Measurements from ENCODE around the gene MAML2.

The MAML2 gene

DNA sequence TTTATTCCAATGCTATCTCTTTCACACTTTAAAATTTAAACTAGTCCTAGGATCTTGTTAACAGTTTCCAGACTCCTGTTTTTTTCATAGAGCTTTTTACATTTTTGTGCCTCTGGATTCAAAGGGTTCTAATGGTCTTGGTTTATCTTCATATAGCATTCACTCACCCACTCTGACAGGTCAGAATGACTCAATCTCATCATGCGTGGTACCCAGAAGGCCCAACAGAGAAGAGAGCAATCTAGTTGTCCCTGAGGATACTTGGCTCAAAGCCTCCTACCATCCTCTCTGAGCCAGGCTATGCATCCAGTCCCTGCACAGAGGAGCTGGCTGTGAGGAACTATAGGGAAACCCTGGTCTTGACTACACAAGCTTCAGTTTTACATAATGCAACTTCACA is 27.5 kb downstream of the MAML2 start:
- no peak overlapping the region for H3K27ac ChIP-seq (ENCODE audit: low read length, poor library complexity, severe bottlenecking)
- no peak overlapping the region for H2AFZ ChIP-seq (ENCODE audit: low read depth, low read length)
- H3K9me3 ChIP-seq (ENCODE audit: control insufficient read depth, low read length) = no peaks in the 10 kb centered on the region
- peak overlapping the region; percentile 4 for H2AK5ac ChIP-seq (ENCODE audit: low read length, severe bottlenecking)
- H2BK5ac ChIP-seq (ENCODE audit: low read depth, low read length, poor library complexity, severe bottlenecking) = no peak overlapping the region
- H3K27me3 ChIP-seq (ENCODE audit: control insufficient read depth in 1 of 2, insufficient read depth in 1 of 2, low read length in 2 of 2) = no peaks in the 10 kb centered on the region
- no peak overlapping the region for H3K4ac ChIP-seq (ENCODE audit: low read depth in 1 of 2, low read length in 2 of 2)
- H2BK15ac ChIP-seq (ENCODE audit: low read depth, poor library complexity, severe bottlenecking) = no peak overlapping the region
- H3K79me1 ChIP-seq (replicated peaks; ENCODE audit: low read length, poor library complexity, severe bottlenecking) = peaks cover 24% of the 10 kb centered on the region
- peak overlapping the region in 1 of 2 experiments; percentile 49 for H2BK12ac ChIP-seq (ENCODE audit: low read length in 2 of 2)
- 27% methylated on average over 1 of the region's 1 CpG for WGBS
- no peak overlapping the region for H3K23ac ChIP-seq (ENCODE audit: low read length in 2 of 2)
- H3K4me3 ChIP-seq (ENCODE audit: insufficient read depth in 1 of 2, low read depth in 1 of 2, low read length in 2 of 2) = no peak overlapping the region
- H3K14ac ChIP-seq (ENCODE audit: low read length in 2 of 2) = no peak overlapping the region
- H3K4me1 ChIP-seq (ENCODE audit: control insufficient read depth, insufficient read depth, low read depth, low read length) = peaks cover 5% of the 10 kb centered on the region
- H2BK120ac ChIP-seq (ENCODE audit: low read depth, low read length) = no peak overlapping the region
- no peak overlapping the region for H3K9ac ChIP-seq (ENCODE audit: low read length)
- H3K4me2 ChIP-seq (ENCODE audit: low read length, poor library complexity, severe bottlenecking) = no peak overlapping the region
- no peak for DNase-seq
- no peak overlapping the region for H4K8ac ChIP-seq (ENCODE audit: low read length)
- H3K36me3 ChIP-seq (ENCODE audit: control insufficient read depth in 1 of 2, insufficient read depth in 2 of 2, low read depth in 1 of 2, low read length in 2 of 2) = peaks cover 5 to 6% of the 10 kb centered on the region in 2 experiments
- H4K91ac ChIP-seq (ENCODE audit: low read length) = no peak overlapping the region
- H3K18ac ChIP-seq (ENCODE audit: low read depth in 1 of 2, low read length in 2 of 2) = no peak overlapping the region

GRCh38 chr11:96314326-96315020 is 28.5 kb downstream of the MAML2 start:
- peak; percentile 65 for DNase-seq
- H3K4ac ChIP-seq (ENCODE audit: low read depth in 1 of 2, low read length in 2 of 2) = peak overlapping the region; percentile 69 to 80
- H2BK15ac ChIP-seq (ENCODE audit: low read depth, poor library complexity, severe bottlenecking) = no peak overlapping the region
- H3K4me1 ChIP-seq (ENCODE audit: control insufficient read depth, insufficient read depth, low read depth, low read length) = peaks cover 6% of the 10 kb centered on the region
- peaks cover 19% of the 10 kb centered on the region for H3K79me1 ChIP-seq (replicated peaks; ENCODE audit: low read length, poor library complexity, severe bottlenecking)
- no peaks in the 10 kb centered on the region for H3K9me3 ChIP-seq (ENCODE audit: control insufficient read depth, low read length)
- H3K23ac ChIP-seq (ENCODE audit: low read length in 2 of 2) = no peak overlapping the region
- H3K27me3 ChIP-seq (ENCODE audit: control insufficient read depth in 1 of 2, insufficient read depth in 1 of 2, low read length in 2 of 2) = no peaks in the 10 kb centered on the region
- no peak overlapping the region for H2BK5ac ChIP-seq (ENCODE audit: low read depth, low read length, poor library complexity, severe bottlenecking)
- H3K4me2 ChIP-seq (ENCODE audit: low read length, poor library complexity, severe bottlenecking) = no peak overlapping the region
- H3K36me3 ChIP-seq (ENCODE audit: control insufficient read depth in 1 of 2, insufficient read depth in 2 of 2, low read depth in 1 of 2, low read length in 2 of 2) = peaks cover 5 to 6% of the 10 kb centered on the region in 2 experiments
- H2BK120ac ChIP-seq (ENCODE audit: low read depth, low read length) = peak overlapping the region; percentile 55
- H4K91ac ChIP-seq (ENCODE audit: low read length) = no peak overlapping the region
- H2AK5ac ChIP-seq (ENCODE audit: low read length, severe bottlenecking) = peak overlapping the region; percentile 89
- H3K4me3 ChIP-seq (ENCODE audit: insufficient read depth in 1 of 2, low read depth in 1 of 2, low read length in 2 of 2) = no peak overlapping the region
- H3K14ac ChIP-seq (ENCODE audit: low read length in 2 of 2) = peak overlapping the region in 1 of 2 experiments; percentile 77
- H3K18ac ChIP-seq (ENCODE audit: low read depth in 1 of 2, low read length in 2 of 2) = peak overlapping the region; percentile 65 to 94
- H3K27ac ChIP-seq (ENCODE audit: low read length, poor library complexity, severe bottlenecking) = peak overlapping the region; percentile 86
- H2BK12ac ChIP-seq (ENCODE audit: low read length in 2 of 2) = peak overlapping the region in 1 of 2 experiments; percentile 56
- 24% methylated on average over 3 of the region's 4 CpGs for WGBS
- H4K8ac ChIP-seq (ENCODE audit: low read length) = peak overlapping the region; percentile 42
- H3K9ac ChIP-seq (ENCODE audit: low read length) = no peak overlapping the region
- H2AFZ ChIP-seq (ENCODE audit: low read depth, low read length) = no peak overlapping the region

GRCh38 chr11:96313163-96313562 is 29.8 kb downstream of the MAML2 start:
- H3K4me3 ChIP-seq (ENCODE audit: insufficient read depth in 1 of 2, low read depth in 1 of 2, low read length in 2 of 2) = no peak overlapping the region
- no peak overlapping the region for H4K91ac ChIP-seq (ENCODE audit: low read length)
- H3K4me2 ChIP-seq (ENCODE audit: low read length, poor library complexity, severe bottlenecking) = no peak overlapping the region
- peaks cover 5 to 6% of the 10 kb centered on the region in 2 experiments for H3K36me3 ChIP-seq (ENCODE audit: control insufficient read depth in 1 of 2, insufficient read depth in 2 of 2, low read depth in 1 of 2, low read length in 2 of 2)
- H3K27me3 ChIP-seq (ENCODE audit: control insufficient read depth in 1 of 2, insufficient read depth in 1 of 2, low read length in 2 of 2) = no peaks in the 10 kb centered on the region
- peak overlapping the region; percentile 90 for H2AK5ac ChIP-seq (ENCODE audit: low read length, severe bottlenecking)
- peak overlapping the region in 1 of 2 experiments; percentile 45 for H2BK12ac ChIP-seq (ENCODE audit: low read length in 2 of 2)
- peaks cover 15% of the 10 kb centered on the region for H3K79me1 ChIP-seq (replicated peaks; ENCODE audit: low read length, poor library complexity, severe bottlenecking)
- peaks cover 6% of the 10 kb centered on the region for H3K4me1 ChIP-seq (ENCODE audit: control insufficient read depth, insufficient read depth, low read depth, low read length)
- H4K8ac ChIP-seq (ENCODE audit: low read length) = no peak overlapping the region
- H3K9me3 ChIP-seq (ENCODE audit: control insufficient read depth, low read length) = no peaks in the 10 kb centered on the region
- DNase-seq = no peak
- no peak overlapping the region for H3K27ac ChIP-seq (ENCODE audit: low read length, poor library complexity, severe bottlenecking)
- peak overlapping the region in 1 of 2 experiments; percentile 32 for H3K4ac ChIP-seq (ENCODE audit: low read depth in 1 of 2, low read length in 2 of 2)
- no peak overlapping the region for H2BK120ac ChIP-seq (ENCODE audit: low read depth, low read length)
- no peak overlapping the region for H3K23ac ChIP-seq (ENCODE audit: low read length in 2 of 2)
- no peak overlapping the region for H2BK5ac ChIP-seq (ENCODE audit: low read depth, low read length, poor library complexity, severe bottlenecking)
- H3K9ac ChIP-seq (ENCODE audit: low read length) = no peak overlapping the region
- 97% methylated on average over 6 of the region's 6 CpGs for WGBS
- peak overlapping the region; percentile 30 for H2BK15ac ChIP-seq (ENCODE audit: low read depth, poor library complexity, severe bottlenecking)
- H2AFZ ChIP-seq (ENCODE audit: low read depth, low read length) = no peak overlapping the region
- peak overlapping the region in 1 of 2 experiments; percentile 63 for H3K18ac ChIP-seq (ENCODE audit: low read depth in 1 of 2, low read length in 2 of 2)
- H3K14ac ChIP-seq (ENCODE audit: low read length in 2 of 2) = no peak overlapping the region

DNA sequence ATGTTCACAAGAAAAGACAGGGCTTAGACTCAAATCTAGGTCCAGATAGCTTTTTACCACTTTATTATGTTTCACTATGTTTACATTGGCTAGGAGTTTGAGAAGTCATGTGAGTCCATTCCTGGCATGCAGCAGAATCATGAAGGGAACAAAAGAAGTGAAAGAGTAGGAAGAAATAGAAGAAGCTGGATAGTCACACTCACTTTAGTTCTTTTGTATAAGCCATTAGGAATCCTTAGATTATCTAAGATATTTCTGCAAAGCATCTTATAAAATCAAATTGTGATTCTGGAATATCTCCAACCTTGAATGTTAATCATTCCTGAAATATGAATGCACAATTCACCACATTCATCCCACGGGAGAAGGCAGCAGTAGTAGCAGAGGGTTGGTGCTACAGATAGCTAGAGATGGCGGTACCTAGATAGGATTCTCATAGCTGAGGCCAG is 31.9 kb downstream of the MAML2 start:
- Histone ChIP-seq H3K4me2 (ENCODE audit: low read length, poor library complexity, severe bottlenecking) (no peak overlapping the region), H3K9me3 (ENCODE audit: control insufficient read depth, low read length) (no peaks in the 10 kb centered on the region), H2AK5ac (ENCODE audit: low read length, severe bottlenecking) (peak overlapping the region; percentile 40), H2BK120ac (ENCODE audit: low read depth, low read length) (no peak overlapping the region), H3K23ac (ENCODE audit: low read length in 2 of 2) (no peak overlapping the region), H4K91ac (ENCODE audit: low read length) (no peak overlapping the region), H2BK5ac (ENCODE audit: low read depth, low read length, poor library complexity, severe bottlenecking) (no peak overlapping the region), H3K4ac (ENCODE audit: low read depth in 1 of 2, low read length in 2 of 2) (peak overlapping the region in 1 of 2 experiments; percentile 19), H3K14ac (ENCODE audit: low read length in 2 of 2) (no peak overlapping the region), H3K9ac (ENCODE audit: low read length) (peak overlapping the region; percentile 41), H4K8ac (ENCODE audit: low read length) (no peak overlapping the region), H2BK12ac (ENCODE audit: low read length in 2 of 2) (peak overlapping the region in 1 of 2 experiments; percentile 59), H2BK15ac (ENCODE audit: low read depth, poor library complexity, severe bottlenecking) (no peak overlapping the region), H3K36me3 (ENCODE audit: control insufficient read depth in 1 of 2, insufficient read depth in 2 of 2, low read depth in 1 of 2, low read length in 2 of 2) (no peaks in the 10 kb centered on the region), H3K79me1 (replicated peaks; ENCODE audit: low read length, poor library complexity, severe bottlenecking) (peaks cover 10% of the 10 kb centered on the region), H2AFZ (ENCODE audit: low read depth, low read length) (no peak overlapping the region), H3K27ac (ENCODE audit: low read length, poor library complexity, severe bottlenecking) (peak overlapping the region; percentile 47), H3K4me1 (ENCODE audit: control insufficient read depth, insufficient read depth, low read depth, low read length) (peaks cover 6% of the 10 kb centered on the region), H3K27me3 (ENCODE audit: control insufficient read depth in 1 of 2, insufficient read depth in 1 of 2, low read length in 2 of 2) (no peaks in the 10 kb centered on the region), H3K4me3 (ENCODE audit: insufficient read depth in 1 of 2, low read depth in 1 of 2, low read length in 2 of 2) (peak overlapping the region in 1 of 2 experiments; percentile 38), H3K18ac (ENCODE audit: low read depth in 1 of 2, low read length in 2 of 2) (no peak overlapping the region)
- no peak for DNase-seq
- 20% methylated on average over 1 of the region's 2 CpGs for WGBS

Measured in mesenchymal stem cell (in vitro differentiated cells and primary cell).